NCI-H187 (cell line): ENCODE data around the gene CELF4.

Experiments
- DNase-seq, 2 experiments: peaks; one replicate each; lab custom pipeline; 2025; lab: John Stamatoyannopoulos, UW

The CELF4 gene

GRCh38 chr18:37546651-37547050, 18.9 kb downstream of the CELF4 start:
- DNase-seq: no peak

GRCh38 chr18:37546272-37546537, 19.4 kb downstream of the CELF4 start:
- DNase-seq: no peak

- no peak for DNase-seq
Observed at GRCh38 chr18:37545461-37546271, 19.9 kb downstream of the CELF4 start.

GRCh38 chr18:37544713-37545112, 20.9 kb downstream of the CELF4 start:
- DNase-seq: no peak

GRCh38 chr18:37544217-37544616, 21.4 kb downstream of the CELF4 start:
- DNase-seq: no peak

GRCh38 chr18:37543321-37543720, 22.3 kb downstream of the CELF4 start:
- DNase-seq: no peak

GRCh38 chr18:37541517-37541916, 24.1 kb downstream of the CELF4 start:
- no peak for DNase-seq

GRCh38 chr18:37540424-37541138, 25.0 kb downstream of the CELF4 start:
- DNase-seq: no peak

GRCh38 chr18:37539236-37539635, 26.4 kb downstream of the CELF4 start:
- no peak for DNase-seq

GRCh38 chr18:37538526-37539205, 26.9 kb downstream of the CELF4 start:
- no peak for DNase-seq

GRCh38 chr18:37537868-37538525, 27.6 kb downstream of the CELF4 start:
- DNase-seq: peak in 1 of 2 experiments; percentile 21

- DNase-seq: no peak
Observed at GRCh38 chr18:37536656-37537055, 28.9 kb downstream of the CELF4 start.

- no peak for DNase-seq
Observed at GRCh38 chr18:37535968-37536367, 29.6 kb downstream of the CELF4 start.

- DNase-seq: no peak
Observed at GRCh38 chr18:37534627-37535026, 31.0 kb downstream of the CELF4 start.

- no peak for DNase-seq
Observed at GRCh38 chr18:37533647-37534584, 31.7 kb downstream of the CELF4 start.

- no peak for DNase-seq
Observed at GRCh38 chr18:37532917-37533316, 32.7 kb downstream of the CELF4 start.

- DNase-seq: no peak
Observed at GRCh38 chr18:37529863-37530262, 35.7 kb downstream of the CELF4 start.

GRCh38 chr18:37529296-37529695, 36.3 kb downstream of the CELF4 start:
- no peak for DNase-seq

- no peak for DNase-seq
Observed at GRCh38 chr18:37527395-37527794, 38.2 kb downstream of the CELF4 start.

GRCh38 chr18:37525262-37525585, 40.4 kb downstream of the CELF4 start:
- DNase-seq: no peak

GRCh38 chr18:37524498-37525261, 40.9 kb downstream of the CELF4 start:
- DNase-seq: no peak
